ENCODE results near the gene SAMD4B.

The SAMD4B gene

DNA sequence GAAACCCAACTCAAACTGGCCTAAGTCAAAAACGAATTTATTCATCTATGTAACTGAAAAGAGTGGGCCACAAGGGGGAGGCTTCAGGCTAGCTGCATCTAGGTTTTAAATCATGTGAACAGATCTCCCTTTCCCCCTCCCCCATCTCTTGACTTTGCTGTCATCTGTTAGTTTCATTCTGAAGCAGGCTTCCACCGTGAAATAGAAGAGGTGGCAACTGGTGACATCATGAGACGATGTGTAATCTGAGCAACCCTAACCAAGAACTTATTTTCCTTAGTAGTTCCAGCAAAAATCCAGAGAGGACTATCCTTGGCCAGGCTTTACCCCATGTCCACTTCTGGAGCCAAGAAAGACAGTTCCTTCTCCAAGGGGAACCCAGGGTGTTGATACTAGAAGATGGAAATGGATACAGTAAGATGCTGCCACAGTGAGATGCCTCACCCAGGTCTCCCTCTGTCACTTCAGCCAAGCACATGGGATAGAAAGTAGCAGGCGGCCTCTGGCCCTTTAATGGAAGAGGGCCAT, 9.4 kb downstream of the SAMD4B start:
- no peak overlapping the region for H3K27ac ChIP-seq
- no peak for TF ChIP-seq ZFX (IDR thresholded peaks at IDR 0.05; ENCODE audit: borderline replicate concordance)
- TF ChIP-seq, protein P1, sequence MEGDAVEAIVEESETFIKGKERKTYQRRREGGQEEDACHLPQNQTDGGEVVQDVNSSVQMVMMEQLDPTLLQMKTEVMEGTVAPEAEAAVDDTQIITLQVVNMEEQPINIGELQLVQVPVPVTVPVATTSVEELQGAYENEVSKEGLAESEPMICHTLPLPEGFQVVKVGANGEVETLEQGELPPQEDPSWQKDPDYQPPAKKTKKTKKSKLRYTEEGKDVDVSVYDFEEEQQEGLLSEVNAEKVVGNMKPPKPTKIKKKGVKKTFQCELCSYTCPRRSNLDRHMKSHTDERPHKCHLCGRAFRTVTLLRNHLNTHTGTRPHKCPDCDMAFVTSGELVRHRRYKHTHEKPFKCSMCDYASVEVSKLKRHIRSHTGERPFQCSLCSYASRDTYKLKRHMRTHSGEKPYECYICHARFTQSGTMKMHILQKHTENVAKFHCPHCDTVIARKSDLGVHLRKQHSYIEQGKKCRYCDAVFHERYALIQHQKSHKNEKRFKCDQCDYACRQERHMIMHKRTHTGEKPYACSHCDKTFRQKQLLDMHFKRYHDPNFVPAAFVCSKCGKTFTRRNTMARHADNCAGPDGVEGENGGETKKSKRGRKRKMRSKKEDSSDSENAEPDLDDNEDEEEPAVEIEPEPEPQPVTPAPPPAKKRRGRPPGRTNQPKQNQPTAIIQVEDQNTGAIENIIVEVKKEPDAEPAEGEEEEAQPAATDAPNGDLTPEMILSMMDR (IDR thresholded peaks at IDR 0.05): no peak

DNA sequence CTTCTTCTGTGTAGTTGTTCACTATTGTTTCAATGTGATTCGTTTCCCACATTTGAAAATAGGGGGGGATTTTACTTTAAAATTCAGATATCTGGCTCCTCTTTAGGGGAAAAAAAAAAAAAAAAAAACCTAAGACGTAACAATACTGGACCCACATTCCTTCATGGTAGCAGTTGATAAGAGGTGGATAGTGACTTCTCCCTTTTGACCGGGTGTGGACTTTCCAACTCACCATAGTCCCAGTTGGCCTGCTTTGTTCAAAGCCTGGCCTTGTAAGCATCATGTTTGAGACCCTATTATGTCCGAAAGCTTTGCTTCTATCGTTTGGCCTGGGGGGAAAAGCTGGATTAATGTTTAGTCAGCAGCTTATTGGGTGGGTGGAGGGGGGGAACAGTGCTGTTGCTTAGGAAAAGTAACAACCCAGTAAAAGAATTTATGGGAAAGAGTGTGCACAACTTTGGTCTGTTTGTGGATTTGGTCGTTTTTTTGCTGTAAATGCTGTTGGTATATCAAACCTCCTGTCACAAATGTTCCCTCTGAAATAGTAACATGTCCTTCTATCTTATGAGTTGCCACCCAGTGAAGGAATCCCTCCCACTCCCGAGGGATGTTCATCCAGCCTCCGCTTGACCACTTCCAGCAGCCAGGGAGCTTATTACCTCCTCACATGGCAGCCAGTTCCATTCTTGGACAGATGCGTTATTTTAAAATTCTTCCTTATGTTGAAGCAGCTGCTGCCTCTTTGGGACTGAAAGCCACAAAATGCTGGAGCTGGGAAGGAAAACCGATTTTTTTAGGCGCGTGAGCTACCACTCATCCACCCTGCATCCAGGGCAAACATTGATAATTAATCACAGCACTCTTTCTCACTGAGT, 10.4 kb downstream of the SAMD4B start:
- TF ChIP-seq, protein P1 (IDR thresholded peaks at IDR 0.05): no peak
- no peak for TF ChIP-seq ZFX (IDR thresholded peaks at IDR 0.05; ENCODE audit: borderline replicate concordance)

DNA sequence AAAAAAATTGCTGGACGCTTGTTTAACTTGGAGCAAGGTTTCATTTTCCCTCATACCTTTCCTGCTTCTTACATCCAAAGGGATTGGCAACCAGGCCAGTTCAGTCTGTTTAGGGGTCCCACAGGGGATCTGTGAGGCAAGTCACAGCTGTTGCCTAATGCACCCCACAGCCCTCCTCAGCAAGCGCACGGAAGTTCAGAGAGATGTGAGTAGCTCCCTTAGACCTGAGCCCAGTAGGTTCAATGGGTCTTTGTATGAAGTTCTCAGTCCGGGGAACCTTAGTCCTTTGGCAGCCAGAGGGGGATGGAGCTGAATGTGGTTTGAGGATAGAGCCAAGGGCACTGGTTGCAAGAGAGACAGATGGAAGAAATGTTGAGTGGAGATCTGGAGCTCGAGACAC, 13.0 kb downstream of the SAMD4B start:
- H3K27ac ChIP-seq: no peak overlapping the region
- TF ChIP-seq ZFX (IDR thresholded peaks at IDR 0.05; ENCODE audit: borderline replicate concordance): no peak
- TF ChIP-seq, protein P1 (IDR thresholded peaks at IDR 0.05): no peak

More for the DNA sequence above, 10.4 kb downstream of the SAMD4B start:
- no peak overlapping the region for H3K27ac ChIP-seq

DNA sequence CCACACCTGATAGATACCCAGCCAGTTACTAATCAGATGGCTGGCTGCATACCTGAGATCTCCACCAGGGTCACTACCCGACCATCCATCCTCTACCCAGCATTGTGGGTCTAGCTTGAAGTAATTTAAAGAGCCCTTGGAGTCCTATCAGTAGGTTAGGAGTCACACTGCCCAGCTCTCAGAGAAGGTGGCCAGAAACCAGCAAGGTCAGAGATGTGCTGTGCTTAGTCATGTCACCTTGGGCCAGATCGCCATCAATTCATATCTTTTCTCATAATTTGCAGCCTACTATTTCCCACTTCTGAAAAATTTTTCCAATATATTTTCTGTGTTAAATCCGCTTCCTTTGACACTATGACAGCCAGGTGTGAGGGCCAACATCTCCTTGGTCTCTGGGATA, 13.9 kb downstream of the SAMD4B start:
- TF ChIP-seq ZFX (IDR thresholded peaks at IDR 0.05; ENCODE audit: borderline replicate concordance): no peak
- TF ChIP-seq, protein P1 (IDR thresholded peaks at IDR 0.05): no peak
- H3K27ac ChIP-seq: no peak overlapping the region

DNA sequence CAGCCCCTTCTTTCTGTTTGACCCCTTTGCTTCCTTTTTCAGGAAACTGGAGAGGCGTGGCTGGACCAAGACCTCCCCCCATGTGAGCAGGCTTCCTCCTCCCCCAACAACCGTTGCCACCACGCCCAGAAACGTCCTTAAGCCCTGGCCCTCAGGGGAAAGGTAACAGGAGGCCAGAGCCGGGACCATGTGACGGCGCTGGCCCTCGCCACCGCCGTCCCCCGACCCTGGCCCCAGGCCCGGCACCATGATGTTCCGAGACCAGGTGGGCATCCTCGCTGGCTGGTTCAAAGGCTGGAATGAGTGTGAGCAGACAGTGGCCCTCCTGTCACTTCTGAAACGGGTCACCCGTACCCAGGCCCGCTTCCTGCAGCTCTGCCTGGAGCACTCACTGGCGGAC, 14.4 kb downstream of the SAMD4B start:
- no peak for TF ChIP-seq ZFX (IDR thresholded peaks at IDR 0.05; ENCODE audit: borderline replicate concordance)
- TF ChIP-seq, protein P1 (IDR thresholded peaks at IDR 0.05): no peak

DNA sequence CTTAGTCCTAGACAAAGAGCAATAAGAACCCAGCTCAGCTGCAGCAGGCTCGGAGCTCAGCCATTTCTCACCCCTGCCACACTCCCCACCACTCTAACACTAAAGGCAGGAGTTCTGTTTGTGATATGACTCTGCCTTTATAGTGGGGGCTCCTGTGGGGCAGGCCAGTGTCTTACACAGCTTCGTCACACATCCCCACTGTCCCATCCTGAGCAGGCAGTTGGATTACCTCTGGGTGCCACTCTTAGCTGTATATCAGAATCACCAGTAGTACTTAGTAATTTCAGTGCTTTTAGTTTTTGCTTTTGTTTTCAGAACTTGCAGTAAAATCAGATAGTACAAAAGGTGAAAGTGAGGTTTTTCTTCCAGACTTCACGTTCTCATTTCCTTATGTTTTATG, 16.8 kb downstream of the SAMD4B start:
- TF ChIP-seq, protein P1 (IDR thresholded peaks at IDR 0.05): no peak
- no peak overlapping the region for H3K27ac ChIP-seq

More for the DNA sequence above, 14.4 kb downstream of the SAMD4B start:
- H3K27ac ChIP-seq: no peak overlapping the region

DNA sequence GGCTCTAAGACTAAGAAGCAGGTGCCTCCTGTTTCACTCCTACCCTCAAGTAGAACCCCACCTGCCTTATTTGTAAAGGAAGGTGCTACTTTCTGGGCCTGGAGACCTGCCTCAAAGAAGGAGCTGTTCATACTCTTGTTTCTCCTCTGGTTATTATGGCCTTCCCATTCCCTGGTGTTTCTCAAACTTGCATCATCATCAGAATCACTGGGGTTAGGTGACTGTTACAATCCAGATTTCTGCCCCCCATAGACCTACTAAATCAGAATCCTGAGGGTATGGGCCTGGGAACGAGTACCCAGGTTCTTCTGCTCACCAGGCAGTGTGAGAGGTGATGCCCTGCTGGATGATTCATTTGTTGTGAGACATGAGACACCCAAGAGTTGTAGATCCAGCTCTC, 18.4 kb downstream of the SAMD4B start:
- no peak overlapping the region for H3K27ac ChIP-seq
- TF ChIP-seq ZFX (IDR thresholded peaks at IDR 0.05; ENCODE audit: borderline replicate concordance): no peak
- TF ChIP-seq, protein P1 (IDR thresholded peaks at IDR 0.05): no peak
